WTC11 (cell line): ENCODE data around the gene TP63. TPM values are rescaled to one million over a fixed set of nuclear protein-coding genes. Genes with fewer than 3 reads are reported as not detected.

Source experiments
- ATAC-seq: fragments of 200-7000 bp; cut with Tn5 transposase; 2 replicates; pipeline ENCODE4 v1.10.0; 2021; ENCODE audit warnings: mild to moderate bottlenecking, moderate library complexity
- CTCF ChIA-PET: fragments of 300-600 bp; sonication (Branson Sonifier 250); formaldehyde crosslinking; loops from one replicate; lab custom pipeline; 2021; ENCODE audit warnings: antibody characterized with exemption; lab: Charles Lee
- POLR2A ChIA-PET: fragments of 350-600 bp; sonication (Branson Sonifier 250); formaldehyde crosslinking; loops from one replicate; lab custom pipeline; 2021; ENCODE audit warnings: antibody characterized with exemption; lab: Charles Lee
- DNase-seq: peaks from one replicate; pipeline ENCODE4 v3.0.0; 2021; ENCODE audit warnings: low spot score
- H3K27ac Mint-ChIP-seq: 2 replicates; pipeline ENCODE4 v1.8.0; 2021; ENCODE audit warnings: mixed read lengths
- H3K27me3 Mint-ChIP-seq: 2 replicates; pipeline ENCODE4 v1.8.0; 2021; ENCODE audit warnings: low read depth, mild to moderate bottlenecking, moderate library complexity, mixed read lengths
- H3K36me3 Mint-ChIP-seq: 2 replicates; pipeline ENCODE4 v1.8.0; 2021; ENCODE audit warnings: mixed read lengths
- H3K4me1 Mint-ChIP-seq: 2 replicates; pipeline ENCODE4 v1.8.0; 2022; ENCODE audit warnings: mixed read lengths
- H3K4me3 Mint-ChIP-seq: 2 replicates; pipeline ENCODE4 v1.8.0; 2021; ENCODE audit warnings: mild to moderate bottlenecking, moderate library complexity, mixed read lengths
- H3K9me3 Mint-ChIP-seq: 2 replicates; pipeline ENCODE4 v1.8.0; 2021; ENCODE audit warnings: mixed read lengths
- ATF2 ChIP-seq: sonication (generic); formaldehyde crosslinking; IDR thresholded peaks from 2 replicates; pipeline ENCODE4 v1.8.1; 2022; ENCODE audit warnings: low read depth, missing genetic modification reagents, borderline replicate concordance
- ESRRA ChIP-seq: sonication (generic); formaldehyde crosslinking; IDR thresholded peaks from 2 replicates; pipeline ENCODE4 v1.8.1; 2022; ENCODE audit warnings: mild to moderate bottlenecking, missing genetic modification reagents, borderline replicate concordance
- FOXK1 ChIP-seq: sonication (generic); formaldehyde crosslinking; IDR thresholded peaks from 2 replicates; pipeline ENCODE4 v1.8.0; 2022; ENCODE audit warnings: mild to moderate bottlenecking, moderate library complexity, missing genetic modification reagents
- FOXP4 ChIP-seq: sonication (generic); formaldehyde crosslinking; IDR thresholded peaks from 2 replicates; pipeline ENCODE4 v1.8.0; 2022; ENCODE audit warnings: mild to moderate bottlenecking, missing genetic modification reagents
- GTF2I ChIP-seq: fragments of 250-450 bp; sonication (Bioruptor Pico); conservative IDR thresholded peaks from 2 replicates; pipeline ENCODE4 v1.4.0; 2021; ENCODE audit warnings: mild to moderate bottlenecking
- JAZF1 ChIP-seq: fragments of 250-450 bp; sonication (Bioruptor Pico); IDR thresholded peaks from 2 replicates; pipeline ENCODE4 v1.9.0; 2021; ENCODE audit warnings: moderate library complexity, mild to moderate bottlenecking, inconsistent platforms
- JUN ChIP-seq: sonication (generic); formaldehyde crosslinking; IDR thresholded peaks from 2 replicates; pipeline ENCODE4 v1.8.0; 2023; ENCODE audit warnings: mild to moderate bottlenecking, missing genetic modification reagents
- MYBL2 ChIP-seq: sonication (generic); formaldehyde crosslinking; IDR thresholded peaks from 2 replicates; pipeline ENCODE4 v1.8.1; 2023; ENCODE audit warnings: mild to moderate bottlenecking, moderate library complexity, missing genetic modification reagents
- NFATC4 ChIP-seq: fragments of 250-450 bp; sonication (Bioruptor Pico); IDR thresholded peaks from 2 replicates; pipeline ENCODE4 v1.9.0; 2021; ENCODE audit warnings: mild to moderate bottlenecking
- NFE2L1 ChIP-seq: sonication (generic); formaldehyde crosslinking; IDR thresholded peaks from 2 replicates; pipeline ENCODE4 v1.8.1; 2023; ENCODE audit warnings: missing genetic modification reagents
- NR2C2 ChIP-seq: sonication (generic); formaldehyde crosslinking; IDR thresholded peaks from 2 replicates; pipeline ENCODE4 v1.8.0; 2022; ENCODE audit warnings: mild to moderate bottlenecking, missing genetic modification reagents
- PRRX2 ChIP-seq: fragments of 250-450 bp; sonication (Bioruptor Pico); IDR thresholded peaks from 2 replicates; pipeline ENCODE4 v1.8.0; 2021; ENCODE audit warnings: mild to moderate bottlenecking
- SMAD3 ChIP-seq: sonication (generic); formaldehyde crosslinking; IDR thresholded peaks from 2 replicates; pipeline ENCODE4 v1.8.0; 2022; ENCODE audit warnings: missing genetic modification reagents, mild to moderate bottlenecking, borderline replicate concordance
- SMAD4 ChIP-seq: sonication (generic); formaldehyde crosslinking; IDR thresholded peaks from 2 replicates; pipeline ENCODE4 v1.8.0; 2022; ENCODE audit warnings: mild to moderate bottlenecking, missing genetic modification reagents
- ZMAT4 ChIP-seq: fragments of 250-450 bp; sonication (Bioruptor Pico); IDR thresholded peaks from 2 replicates; pipeline ENCODE4 v1.9.0; 2021; ENCODE audit warnings: mild to moderate bottlenecking
- ZNF138 ChIP-seq: sonication (generic); formaldehyde crosslinking; conservative IDR thresholded peaks from 2 replicates; pipeline ENCODE4 v1.8.1; 2022; ENCODE audit warnings: mild to moderate bottlenecking, moderate library complexity, missing genetic modification reagents
- ZNF219 ChIP-seq: sonication (generic); formaldehyde crosslinking; IDR thresholded peaks from 2 replicates; pipeline ENCODE4 v1.8.0; 2023; ENCODE audit warnings: missing genetic modification reagents, mild to moderate bottlenecking, borderline replicate concordance
- ZNF263 ChIP-seq: sonication (generic); formaldehyde crosslinking; IDR thresholded peaks from 2 replicates; pipeline ENCODE4 v1.8.1; 2022; ENCODE audit warnings: low read depth, mild to moderate bottlenecking, moderate library complexity, missing genetic modification reagents
- ZNF396 ChIP-seq: fragments of 250-450 bp; sonication (Bioruptor Pico); IDR thresholded peaks from 2 replicates; pipeline ENCODE4 v1.8.0; 2021; ENCODE audit warnings: mild to moderate bottlenecking, moderate library complexity, borderline replicate concordance
- ZNF423 ChIP-seq: fragments of 250-450 bp; sonication (Bioruptor Pico); IDR thresholded peaks from 2 replicates; pipeline ENCODE4 v2.1.2; 2022; ENCODE audit warnings: mild to moderate bottlenecking, moderate library complexity
- total RNA-seq: library from RNA; stranded (reverse); gene quantifications from 3 replicates; pipeline ENCODE4 v1.2.3, GENCODE V29; 2021
- TF ChIP-seq, protein P1 (sequence below): sonication (generic); formaldehyde crosslinking; IDR thresholded peaks from 2 replicates; pipeline ENCODE4 v1.8.1; 2023; ENCODE audit warnings: mild to moderate bottlenecking, missing genetic modification reagents, moderate library complexity
- TF ChIP-seq, protein P2 (sequence below): sonication (generic); formaldehyde crosslinking; IDR thresholded peaks from 2 replicates; pipeline ENCODE4 v1.8.1; 2023; ENCODE audit warnings: mild to moderate bottlenecking, moderate library complexity, missing genetic modification reagents

TP63 gene
- total RNA-seq, 1 experiment from 2014 or later = 0.09 TPM

GRCh38 chr3:189683546-189684255 is 52.5 kb downstream of the TP63 start:
- no peaks in the 10 kb centered on the region for H3K9me3 Mint-ChIP-seq
- H3K4me3 Mint-ChIP-seq = no peak overlapping the region
- POLR2A ChIA-PET = no interaction called here
- no peaks in the 10 kb centered on the region for H3K4me1 Mint-ChIP-seq
- no peaks in the 10 kb centered on the region for H3K36me3 Mint-ChIP-seq
- CTCF ChIA-PET = no interaction called here
- TF ChIP-seq SMAD4 (CRISPR knock-in tag) (no peak), GTF2I (CRISPR knock-in tag) (no peak), ZNF138 (CRISPR knock-in tag) (no peak), PRRX2 (CRISPR knock-in tag) (no peak)
- TF ChIP-seq, protein P1, sequence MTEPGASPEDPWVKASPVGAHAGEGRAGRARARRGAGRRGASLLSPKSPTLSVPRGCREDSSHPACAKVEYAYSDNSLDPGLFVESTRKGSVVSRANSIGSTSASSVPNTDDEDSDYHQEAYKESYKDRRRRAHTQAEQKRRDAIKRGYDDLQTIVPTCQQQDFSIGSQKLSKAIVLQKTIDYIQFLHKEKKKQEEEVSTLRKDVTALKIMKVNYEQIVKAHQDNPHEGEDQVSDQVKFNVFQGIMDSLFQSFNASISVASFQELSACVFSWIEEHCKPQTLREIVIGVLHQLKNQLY (CRISPR knock-in tag) = no peak
- no peak overlapping the region for H3K27ac Mint-ChIP-seq
- H3K27me3 Mint-ChIP-seq = no peaks in the 10 kb centered on the region
- ATAC-seq = no peak
- no peak for DNase-seq

DNA sequence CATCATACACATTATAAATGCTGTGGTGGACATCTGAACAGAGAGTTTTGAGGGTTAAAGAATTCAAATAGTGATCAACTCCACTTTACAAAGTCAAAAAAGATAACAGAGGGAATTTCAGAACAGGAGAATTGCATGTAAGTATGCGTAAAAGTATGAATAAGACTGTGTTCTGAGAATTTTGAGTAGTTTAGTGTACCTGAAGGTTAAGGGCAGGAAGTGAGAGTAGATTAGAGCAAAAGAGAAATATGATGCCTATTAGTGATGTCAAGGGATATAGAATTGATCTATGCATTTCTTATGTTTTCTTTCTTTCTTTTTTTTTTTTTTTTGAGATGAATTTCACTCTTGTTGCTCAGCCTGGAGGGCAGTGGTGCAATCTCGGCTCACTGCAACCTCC is 53.1 kb downstream of the TP63 start:
- Mint-ChIP-seq H3K27me3 (no peaks in the 10 kb centered on the region), H3K4me3 (no peak overlapping the region), H3K27ac (no peak overlapping the region), H3K9me3 (no peaks in the 10 kb centered on the region), H3K4me1 (no peaks in the 10 kb centered on the region), H3K36me3 (no peaks in the 10 kb centered on the region)
- ChIA-PET CTCF (no interaction called here), POLR2A (no interaction called here)
- DNase-seq = no peak
- TF ChIP-seq NFE2L1 (CRISPR knock-in tag) (no peak), NFATC4 (CRISPR knock-in tag) (no peak), FOXK1 (CRISPR knock-in tag) (no peak), ESRRA (no peak), FOXP4 (CRISPR knock-in tag) (no peak), PRRX2 (CRISPR knock-in tag) (no peak)
- no peak for ATAC-seq

GRCh38 chr3:189685291-189685690 is 54.1 kb downstream of the TP63 start:
- ChIA-PET POLR2A (no interaction called here), CTCF (interaction anchor here (0.8 to 1.3 kb wide), 2 partner anchors 263 to 412 kb away, joined by 3 to 5 read pairs; no protein-coding TSS in a partner anchor)
- DNase-seq = no peak
- no peak overlapping the region for H3K27ac Mint-ChIP-seq
- TF ChIP-seq ZNF219 (no peak), SMAD3 (CRISPR knock-in tag) (no peak), ZNF423 (CRISPR knock-in tag) (no peak), ATF2 (CRISPR knock-in tag) (no peak), MYBL2 (no peak), JUN (CRISPR knock-in tag) (no peak), ZNF263 (CRISPR knock-in tag) (no peak), JAZF1 (CRISPR knock-in tag) (no peak), NR2C2 (CRISPR knock-in tag) (no peak), ZMAT4 (CRISPR knock-in tag) (no peak), ZNF396 (CRISPR knock-in tag) (no peak)
- TF ChIP-seq, protein P1 (CRISPR knock-in tag) = no peak
- TF ChIP-seq, protein P2, sequence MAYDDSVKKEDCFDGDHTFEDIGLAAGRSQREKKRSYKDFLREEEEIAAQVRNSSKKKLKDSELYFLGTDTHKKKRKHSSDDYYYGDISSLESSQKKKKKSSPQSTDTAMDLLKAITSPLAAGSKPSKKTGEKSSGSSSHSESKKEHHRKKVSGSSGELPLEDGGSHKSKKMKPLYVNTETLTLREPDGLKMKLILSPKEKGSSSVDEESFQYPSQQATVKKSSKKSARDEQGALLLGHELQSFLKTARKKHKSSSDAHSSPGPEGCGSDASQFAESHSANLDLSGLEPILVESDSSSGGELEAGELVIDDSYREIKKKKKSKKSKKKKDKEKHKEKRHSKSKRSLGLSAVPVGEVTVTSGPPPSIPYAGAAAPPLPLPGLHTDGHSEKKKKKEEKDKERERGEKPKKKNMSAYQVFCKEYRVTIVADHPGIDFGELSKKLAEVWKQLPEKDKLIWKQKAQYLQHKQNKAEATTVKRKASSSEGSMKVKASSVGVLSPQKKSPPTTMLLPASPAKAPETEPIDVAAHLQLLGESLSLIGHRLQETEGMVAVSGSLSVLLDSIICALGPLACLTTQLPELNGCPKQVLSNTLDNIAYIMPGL (CRISPR knock-in tag) = no peak
- H3K27me3 Mint-ChIP-seq = no peaks in the 10 kb centered on the region
- no peaks in the 10 kb centered on the region for H3K36me3 Mint-ChIP-seq
- no peak for ATAC-seq
- no peak overlapping the region for H3K4me3 Mint-ChIP-seq
- H3K4me1 Mint-ChIP-seq = no peaks in the 10 kb centered on the region
- no peaks in the 10 kb centered on the region for H3K9me3 Mint-ChIP-seq
